Retinal pigment epithelial cell (primary cell): ENCODE results near the gene RNF212.

Source experiments
- DNase-seq: peaks from one replicate; pipeline ENCODE4 v3.0.0-alpha.2; 2010; ENCODE audit warnings: low read depth
- H3K4me3 ChIP-seq: 2 replicates; pipeline ENCODE4 v1.5.1; 2011; ENCODE audit warnings: mild to moderate bottlenecking, low read length, control low read depth, moderate library complexity
- CTCF ChIP-seq: conservative IDR thresholded peaks from 2 replicates; pipeline ENCODE4 v1.5.1; 2011; ENCODE audit warnings: low read depth, low read length, control low read depth, inconsistent platforms

Gene RNF212

GRCh38 chr4:1090465-1091440 is 22.6 kb downstream of the RNF212 start:
- no peak for TF ChIP-seq CTCF
- H3K4me3 ChIP-seq: no peak overlapping the region
- DNase-seq: no peak

- H3K4me3 ChIP-seq: no peak overlapping the region
- no peak for TF ChIP-seq CTCF
- no peak for DNase-seq
Observed at GRCh38 chr4:1090036-1090435, 23.3 kb downstream of the RNF212 start.

GRCh38 chr4:1087371-1087770 is 26.0 kb downstream of the RNF212 start:
- no peak for TF ChIP-seq CTCF
- no peak overlapping the region for H3K4me3 ChIP-seq
- DNase-seq: no peak

GRCh38 chr4:1086011-1086410 is 27.4 kb downstream of the RNF212 start:
- TF ChIP-seq CTCF: no peak
- DNase-seq: no peak
- H3K4me3 ChIP-seq: no peak overlapping the region

GRCh38 chr4:1085404-1085799 is 28.0 kb downstream of the RNF212 start:
- H3K4me3 ChIP-seq: no peak overlapping the region
- no peak for TF ChIP-seq CTCF
- no peak for DNase-seq

- no peak for DNase-seq
- no peak for TF ChIP-seq CTCF
- no peak overlapping the region for H3K4me3 ChIP-seq
Observed at GRCh38 chr4:1084796-1085403, 28.5 kb downstream of the RNF212 start.
